Keratinocyte (primary cell): ENCODE results near the gene EPHB6. TPM values are rescaled to one million over a fixed set of nuclear protein-coding genes. Genes with fewer than 3 reads are reported as not detected.

Source experiments
- DNase-seq: peaks from one replicate; pipeline ENCODE4 v3.0.0-alpha.2; 2011; ENCODE audit warnings: low read depth, missing footprints, low spot score
- FAIRE-seq: peaks from 2 replicates; lab custom pipeline; 2011; peaks lifted over from hg19 to GRCh38; lab: Jason Lieb, UNC
- H2AFZ ChIP-seq: 2 replicates; pipeline ENCODE4 v1.6.0; 2012; ENCODE audit warnings: low read length, control low read depth, inconsistent platforms; ENCODE audit not compliant: control insufficient read depth
- H3K27ac ChIP-seq: 2 replicates; pipeline ENCODE4 v1.5.1; 2011; ENCODE audit warnings: low read length; ENCODE audit not compliant: control insufficient read depth, insufficient read depth
- H3K27me3 ChIP-seq: 3 replicates; pipeline ENCODE4 v1.6.0; 2011; ENCODE audit warnings: low read length; ENCODE audit not compliant: control insufficient read depth, insufficient read depth; ENCODE audit errors: extremely low read depth
- H3K36me3 ChIP-seq, 2 experiments: 2 replicates in 1 of 2; 3 replicates in 1 of 2; pipeline ENCODE4 v1.5.1; 2011; ENCODE audit warnings: low read length in 2 of 2, mild to moderate bottlenecking in 1 of 2; ENCODE audit not compliant: control insufficient read depth in 2 of 2, insufficient read depth in 2 of 2; ENCODE audit errors: extremely low read depth in 1 of 2
- H3K4me1 ChIP-seq: 3 replicates; pipeline ENCODE4 v1.5.1; 2011; ENCODE audit warnings: low read length; ENCODE audit not compliant: control insufficient read depth, insufficient read depth; ENCODE audit errors: extremely low read depth
- H3K4me2 ChIP-seq: 3 replicates; pipeline ENCODE4 v1.6.0; 2011; ENCODE audit warnings: low read depth, low read length; ENCODE audit not compliant: control insufficient read depth, insufficient read depth; ENCODE audit errors: extremely low read depth
- H3K4me3 ChIP-seq, 3 experiments: fragments of 200-600 bp in 1 of 3; sonication (generic) in 1 of 3; 2 replicates in 2 of 3; 3 replicates in 1 of 3; pipeline ENCODE4 v1.5.1; 2011 to 2016; ENCODE audit warnings: low read length in 3 of 3, mild to moderate bottlenecking in 3 of 3, control low read depth in 2 of 3, inconsistent platforms in 1 of 3, low read depth in 1 of 3, mixed read lengths in 1 of 3, mixed run types in 1 of 3, moderate library complexity in 1 of 3; ENCODE audit not compliant: control insufficient read depth in 2 of 3, insufficient read depth in 2 of 3; ENCODE audit errors: extremely low read depth in 1 of 3
- H3K79me2 ChIP-seq: 2 replicates; pipeline ENCODE4 v1.6.0; 2012; ENCODE audit warnings: low read length; ENCODE audit not compliant: control insufficient read depth, insufficient read depth
- H3K9ac ChIP-seq: 3 replicates; pipeline ENCODE4 v1.6.0; 2011; ENCODE audit warnings: low read length; ENCODE audit not compliant: control insufficient read depth, insufficient read depth; ENCODE audit errors: extremely low read depth
- H3K9me1 ChIP-seq: 3 replicates; pipeline ENCODE4 v1.6.0; 2011; ENCODE audit warnings: low read length; ENCODE audit not compliant: control insufficient read depth, insufficient read depth; ENCODE audit errors: extremely low read depth
- H3K9me3 ChIP-seq: 2 replicates; pipeline ENCODE4 v1.5.1; 2012; ENCODE audit warnings: low read depth, low read length; ENCODE audit not compliant: control insufficient read depth
- H4K20me1 ChIP-seq: 3 replicates; pipeline ENCODE4 v1.6.0; 2011; ENCODE audit warnings: low read length; ENCODE audit not compliant: control insufficient read depth, insufficient read depth; ENCODE audit errors: extremely low read depth
- EZH2 ChIP-seq: IDR thresholded peaks from one replicate; pipeline ENCODE4 v1.6.1; 2012; ENCODE audit warnings: inconsistent platforms, mild to moderate bottlenecking, low read length, moderate library complexity
- dilution Hi-C: fragments of 300-500 bp; cut with MboI; formaldehyde crosslinking; loops from one replicate; pipeline ENCODE4 v1.7.0; 2020; ENCODE audit warnings: low sequenced_read_pairs; ENCODE audit not compliant: extremely low pct_ligation_motif_present
- polyA plus RNA-seq, 5 experiments: library from polyadenylated mRNA; depleted of rRNA in 3 of 5; stranded (reverse) in 3 of 5; stranded (forward) in 1 of 5; unstranded in 1 of 5; fragments of >200 nt; gene quantifications; 1 replicate in 1 of 5; 2 replicates in 3 of 5; 3 replicates in 1 of 5; pipeline versions ENCODE4 v1.2.1 to v1.2.3, GENCODE V29; 2011 to 2012; ENCODE audit warnings: missing spikeins in 2 of 5, low read depth in 1 of 5, low replicate concordance in 1 of 5
- TF ChIP-seq, protein P1 (sequence below), 3 experiments: IDR thresholded peaks in 1 of 3; conservative IDR thresholded peaks in 1 of 3; optimal IDR thresholded peaks in 1 of 3; 2 replicates in 2 of 3; 3 replicates in 1 of 3; pipeline versions ENCODE3 to v1.5.1; 2011; ENCODE audit warnings: low read length in 3 of 3, mild to moderate bottlenecking in 3 of 3, moderate library complexity in 2 of 3, control low read depth in 1 of 3, inconsistent platforms in 1 of 3; ENCODE audit not compliant: insufficient read depth in 2 of 3; ENCODE audit errors: extremely low read depth in 1 of 3

Gene EPHB6
- polyA plus RNA-seq, 1 donor (not counting 4 experiments of a cell fraction or from before 2014, with no cell fraction given): 1.9 TPM

- TF ChIP-seq, protein P1, sequence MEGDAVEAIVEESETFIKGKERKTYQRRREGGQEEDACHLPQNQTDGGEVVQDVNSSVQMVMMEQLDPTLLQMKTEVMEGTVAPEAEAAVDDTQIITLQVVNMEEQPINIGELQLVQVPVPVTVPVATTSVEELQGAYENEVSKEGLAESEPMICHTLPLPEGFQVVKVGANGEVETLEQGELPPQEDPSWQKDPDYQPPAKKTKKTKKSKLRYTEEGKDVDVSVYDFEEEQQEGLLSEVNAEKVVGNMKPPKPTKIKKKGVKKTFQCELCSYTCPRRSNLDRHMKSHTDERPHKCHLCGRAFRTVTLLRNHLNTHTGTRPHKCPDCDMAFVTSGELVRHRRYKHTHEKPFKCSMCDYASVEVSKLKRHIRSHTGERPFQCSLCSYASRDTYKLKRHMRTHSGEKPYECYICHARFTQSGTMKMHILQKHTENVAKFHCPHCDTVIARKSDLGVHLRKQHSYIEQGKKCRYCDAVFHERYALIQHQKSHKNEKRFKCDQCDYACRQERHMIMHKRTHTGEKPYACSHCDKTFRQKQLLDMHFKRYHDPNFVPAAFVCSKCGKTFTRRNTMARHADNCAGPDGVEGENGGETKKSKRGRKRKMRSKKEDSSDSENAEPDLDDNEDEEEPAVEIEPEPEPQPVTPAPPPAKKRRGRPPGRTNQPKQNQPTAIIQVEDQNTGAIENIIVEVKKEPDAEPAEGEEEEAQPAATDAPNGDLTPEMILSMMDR (optimal IDR thresholded peaks at IDR 0.05 in 1 of 3, IDR thresholded peaks at IDR 0.05 in 1 of 3, conservative IDR thresholded peaks at IDR 0.05 in 1 of 3; ENCODE audit: extremely low read depth in 1 of 3, insufficient read depth in 2 of 3, low read length in 3 of 3): no peak
- TF ChIP-seq EZH2: no peak
- H3K27ac ChIP-seq: no peak overlapping the region
- H3K9me3 ChIP-seq: no peaks in the 10 kb centered on the region
- DNase-seq (no peak), FAIRE-seq (no peak)
- H3K79me2 ChIP-seq: no peaks in the 10 kb centered on the region
- no peaks in the 10 kb centered on the region for H3K4me1 ChIP-seq
- H3K4me3 ChIP-seq: no peak overlapping the region
- no peaks in the 10 kb centered on the region for H4K20me1 ChIP-seq
- no peak overlapping the region for H2AFZ ChIP-seq
- H3K9ac ChIP-seq: no peak overlapping the region
- no peak overlapping the region for H3K4me2 ChIP-seq
- H3K9me1 ChIP-seq: no peaks in the 10 kb centered on the region
- dilution Hi-C loops: no loop called here
- H3K36me3 ChIP-seq: no peaks in the 10 kb centered on the region
- H3K27me3 ChIP-seq: no peaks in the 10 kb centered on the region
Observed at GRCh38 chr7:142919656-142920055, 64.8 kb downstream of the EPHB6 start.

Other genes with a start within 250 kb of the EPHB6 start
- not detected in 3 replicates for gene PRSS1, start 105.6 kb upstream of the EPHB6 start, polyA plus RNA-seq
- gene PRSS2, start 84.1 kb upstream of the EPHB6 start, polyA plus RNA-seq: not detected in 3 replicates
- gene TRPV6, start 30.7 kb downstream of the EPHB6 start, polyA plus RNA-seq: 0.63 to 1.8 TPM (median 1.5 TPM) in 3 replicates
- gene TRPV5, start 78.7 kb downstream of the EPHB6 start, polyA plus RNA-seq: not detected in 3 replicates
- not detected in 3 replicates for gene LLCFC1, start 84.4 kb downstream of the EPHB6 start, polyA plus RNA-seq
- 0.09 TPM in 1 of 3 replicates, not detected in the others for gene KEL, start 107.3 kb downstream of the EPHB6 start, polyA plus RNA-seq
- gene OR9A2, start 172.1 kb downstream of the EPHB6 start, polyA plus RNA-seq: not detected in 3 replicates
- not detected in 3 replicates for gene OR6V1, start 197.3 kb downstream of the EPHB6 start, polyA plus RNA-seq